ENCODE data around the gene NKAIN1.

DNA sequence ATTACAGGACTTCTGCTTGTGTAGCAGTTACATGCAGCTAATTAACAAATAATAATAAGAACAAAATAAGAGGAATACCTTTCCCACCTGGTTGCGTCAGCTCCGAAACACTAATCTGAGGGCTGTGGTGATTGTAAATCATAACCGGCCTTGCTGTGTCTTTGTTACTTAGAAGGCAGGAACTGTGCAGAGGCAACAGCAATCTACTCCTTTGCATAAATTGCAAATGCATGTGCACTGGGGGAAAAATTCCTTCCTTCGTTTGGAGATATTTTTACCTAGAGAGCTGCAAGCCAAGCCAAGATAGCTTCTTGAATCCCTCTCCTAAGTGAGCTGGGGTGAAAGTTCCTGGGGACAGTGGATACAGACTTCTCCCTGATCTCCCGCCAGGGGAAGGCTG is 46.0 kb downstream of the NKAIN1 start:
- TF ChIP-seq, protein P1, sequence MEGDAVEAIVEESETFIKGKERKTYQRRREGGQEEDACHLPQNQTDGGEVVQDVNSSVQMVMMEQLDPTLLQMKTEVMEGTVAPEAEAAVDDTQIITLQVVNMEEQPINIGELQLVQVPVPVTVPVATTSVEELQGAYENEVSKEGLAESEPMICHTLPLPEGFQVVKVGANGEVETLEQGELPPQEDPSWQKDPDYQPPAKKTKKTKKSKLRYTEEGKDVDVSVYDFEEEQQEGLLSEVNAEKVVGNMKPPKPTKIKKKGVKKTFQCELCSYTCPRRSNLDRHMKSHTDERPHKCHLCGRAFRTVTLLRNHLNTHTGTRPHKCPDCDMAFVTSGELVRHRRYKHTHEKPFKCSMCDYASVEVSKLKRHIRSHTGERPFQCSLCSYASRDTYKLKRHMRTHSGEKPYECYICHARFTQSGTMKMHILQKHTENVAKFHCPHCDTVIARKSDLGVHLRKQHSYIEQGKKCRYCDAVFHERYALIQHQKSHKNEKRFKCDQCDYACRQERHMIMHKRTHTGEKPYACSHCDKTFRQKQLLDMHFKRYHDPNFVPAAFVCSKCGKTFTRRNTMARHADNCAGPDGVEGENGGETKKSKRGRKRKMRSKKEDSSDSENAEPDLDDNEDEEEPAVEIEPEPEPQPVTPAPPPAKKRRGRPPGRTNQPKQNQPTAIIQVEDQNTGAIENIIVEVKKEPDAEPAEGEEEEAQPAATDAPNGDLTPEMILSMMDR (IDR thresholded peaks at IDR 0.05): no peak
- no peak for TF ChIP-seq EZH2 (IDR thresholded peaks at IDR 0.05; ENCODE audit: borderline replicate concordance, insufficient read depth, low read depth, low read length, poor library complexity, severe bottlenecking)
